Nephron (organoid): ENCODE data around the gene DIP2A.

Experiments
- H3K27ac Mint-ChIP-seq, 3 experiments: 2 replicates each; pipeline ENCODE4 v1.8.0; 2020; ENCODE audit warnings: mixed read lengths in 3 of 3, mild to moderate bottlenecking in 2 of 3, moderate library complexity in 1 of 3
- H3K27me3 Mint-ChIP-seq: 2 replicates; pipeline ENCODE4 v1.8.0; 2021; ENCODE audit warnings: low read depth, mild to moderate bottlenecking, moderate library complexity, mixed read lengths
- H3K36me3 Mint-ChIP-seq: 2 replicates; pipeline ENCODE4 v1.8.0; 2020; ENCODE audit warnings: low read depth, mixed read lengths
- H3K4me1 Mint-ChIP-seq: 2 replicates; pipeline ENCODE4 v1.8.0; 2020; ENCODE audit warnings: mixed read lengths
- H3K4me3 Mint-ChIP-seq, 3 experiments: 2 replicates each; pipeline ENCODE4 v1.8.0; 2020; ENCODE audit warnings: mild to moderate bottlenecking in 3 of 3, mixed read lengths in 3 of 3, moderate library complexity in 2 of 3
- H3K9me3 Mint-ChIP-seq: 2 replicates; pipeline ENCODE4 v1.8.0; 2020; ENCODE audit warnings: mixed read lengths
- TF ChIP-seq, protein P1 (sequence below), 3 experiments: fragments of 200-600 bp; sonication (generic); IDR thresholded peaks; one replicate each; pipeline ENCODE4 v1.5.0; 2021; ENCODE audit warnings: antibody characterized with exemption in 3 of 3; ENCODE audit not compliant: unreplicated experiment in 3 of 3

Gene DIP2A

DNA sequence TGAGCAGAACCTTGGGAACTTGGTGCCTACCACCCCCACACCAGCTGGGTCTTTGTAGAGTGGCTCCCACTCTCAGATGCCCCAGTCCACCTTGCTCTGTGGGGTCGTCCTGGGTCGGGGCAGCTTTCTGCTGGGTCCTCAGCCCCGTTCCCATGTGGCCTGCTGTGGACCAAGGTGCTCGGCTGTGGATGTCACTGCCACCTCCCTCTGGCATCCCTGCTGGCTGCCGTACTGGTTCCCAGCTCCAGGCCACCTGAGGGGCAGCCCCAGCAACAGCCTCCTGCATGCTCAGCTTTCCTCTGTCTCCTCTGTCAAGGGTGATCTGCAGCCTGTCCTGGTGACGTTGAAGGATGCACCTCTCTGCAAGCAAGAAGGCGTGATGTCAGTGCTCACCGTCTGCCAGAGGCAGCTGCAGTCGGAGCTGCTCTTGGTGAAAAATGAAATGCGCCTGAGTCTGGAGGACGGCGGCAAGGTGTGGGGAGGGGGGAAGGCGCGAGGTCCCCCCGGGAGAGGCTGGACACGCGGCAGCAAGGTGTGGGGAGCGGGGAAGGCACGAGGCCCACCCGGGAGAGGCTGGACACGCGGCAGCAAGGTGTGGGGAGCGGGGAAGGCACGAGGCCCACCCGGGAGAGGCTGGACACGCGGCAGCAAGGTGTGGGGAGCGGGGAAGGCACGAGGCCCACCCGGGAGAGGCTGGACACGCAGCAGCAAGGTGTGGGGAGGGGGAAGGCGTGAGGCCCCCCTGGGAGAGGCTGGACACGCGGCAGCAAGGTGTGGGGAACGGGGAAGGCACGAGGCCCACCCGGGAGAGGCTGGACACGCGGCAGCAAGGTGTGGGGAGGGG lies 45.9 kb upstream of the DIP2A start:
- no peaks in the 10 kb centered on the region for H3K9me3 Mint-ChIP-seq
- no peak overlapping the region for H3K27ac Mint-ChIP-seq
- H3K4me3 Mint-ChIP-seq, result no peak overlapping the region
- peaks cover 28% of the 10 kb centered on the region for H3K36me3 Mint-ChIP-seq
- TF ChIP-seq, protein P1, sequence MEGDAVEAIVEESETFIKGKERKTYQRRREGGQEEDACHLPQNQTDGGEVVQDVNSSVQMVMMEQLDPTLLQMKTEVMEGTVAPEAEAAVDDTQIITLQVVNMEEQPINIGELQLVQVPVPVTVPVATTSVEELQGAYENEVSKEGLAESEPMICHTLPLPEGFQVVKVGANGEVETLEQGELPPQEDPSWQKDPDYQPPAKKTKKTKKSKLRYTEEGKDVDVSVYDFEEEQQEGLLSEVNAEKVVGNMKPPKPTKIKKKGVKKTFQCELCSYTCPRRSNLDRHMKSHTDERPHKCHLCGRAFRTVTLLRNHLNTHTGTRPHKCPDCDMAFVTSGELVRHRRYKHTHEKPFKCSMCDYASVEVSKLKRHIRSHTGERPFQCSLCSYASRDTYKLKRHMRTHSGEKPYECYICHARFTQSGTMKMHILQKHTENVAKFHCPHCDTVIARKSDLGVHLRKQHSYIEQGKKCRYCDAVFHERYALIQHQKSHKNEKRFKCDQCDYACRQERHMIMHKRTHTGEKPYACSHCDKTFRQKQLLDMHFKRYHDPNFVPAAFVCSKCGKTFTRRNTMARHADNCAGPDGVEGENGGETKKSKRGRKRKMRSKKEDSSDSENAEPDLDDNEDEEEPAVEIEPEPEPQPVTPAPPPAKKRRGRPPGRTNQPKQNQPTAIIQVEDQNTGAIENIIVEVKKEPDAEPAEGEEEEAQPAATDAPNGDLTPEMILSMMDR (IDR thresholded peaks at IDR 0.05; ENCODE audit: unreplicated experiment in 3 of 3), result no peak
- H3K27me3 Mint-ChIP-seq, result no peaks in the 10 kb centered on the region
- peaks cover 7% of the 10 kb centered on the region for H3K4me1 Mint-ChIP-seq

DNA sequence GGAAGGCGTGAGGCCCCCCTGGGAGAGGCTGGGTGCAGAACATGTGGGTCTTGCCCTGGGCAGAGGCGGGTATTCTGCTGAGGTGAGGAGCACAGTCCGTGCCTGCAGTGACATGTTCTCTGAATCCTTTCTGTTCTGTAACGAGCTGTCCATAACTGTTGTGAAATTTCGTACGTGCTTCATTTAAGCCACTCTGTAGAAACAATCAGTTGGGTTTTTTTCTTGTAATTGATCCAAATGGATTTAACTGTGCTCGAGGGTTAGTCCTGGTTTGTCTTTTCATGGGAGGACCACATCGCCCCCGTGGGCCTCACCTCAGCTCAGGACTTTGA lies 45.4 kb upstream of the DIP2A start:
- Mint-ChIP-seq H3K27ac (no peak overlapping the region), H3K27me3 (no peaks in the 10 kb centered on the region), H3K36me3 (peaks cover 28% of the 10 kb centered on the region), H3K4me3 (no peak overlapping the region), H3K4me1 (peaks cover 7% of the 10 kb centered on the region), H3K9me3 (no peaks in the 10 kb centered on the region)
- TF ChIP-seq, protein P1 (IDR thresholded peaks at IDR 0.05; ENCODE audit: unreplicated experiment in 3 of 3), result no peak

DNA sequence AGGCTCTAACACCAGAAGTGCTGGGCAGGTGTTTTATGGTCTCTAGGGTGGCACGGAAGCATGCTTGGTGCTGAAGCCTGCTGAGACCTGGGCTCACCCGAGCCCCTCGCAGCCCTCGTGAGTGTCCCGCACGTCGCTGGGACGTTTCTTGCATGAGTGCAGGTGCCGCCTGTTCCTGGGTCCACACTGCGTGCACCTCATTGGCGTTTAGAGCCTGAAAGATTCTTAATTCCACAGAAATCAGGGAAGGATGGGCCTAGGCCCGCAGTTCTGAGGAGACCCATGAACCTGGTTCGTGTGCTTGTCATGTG lies 43.8 kb upstream of the DIP2A start:
- Mint-ChIP-seq H3K36me3 (peaks cover 33% of the 10 kb centered on the region), H3K4me1 (peaks cover 7% of the 10 kb centered on the region), H3K4me3 (no peak overlapping the region), H3K27ac (peak overlapping the region in 1 of 3 experiments; percentile 26), H3K9me3 (no peaks in the 10 kb centered on the region), H3K27me3 (no peaks in the 10 kb centered on the region)
- TF ChIP-seq, protein P1 (IDR thresholded peaks at IDR 0.05; ENCODE audit: unreplicated experiment in 3 of 3), result no peak

DNA sequence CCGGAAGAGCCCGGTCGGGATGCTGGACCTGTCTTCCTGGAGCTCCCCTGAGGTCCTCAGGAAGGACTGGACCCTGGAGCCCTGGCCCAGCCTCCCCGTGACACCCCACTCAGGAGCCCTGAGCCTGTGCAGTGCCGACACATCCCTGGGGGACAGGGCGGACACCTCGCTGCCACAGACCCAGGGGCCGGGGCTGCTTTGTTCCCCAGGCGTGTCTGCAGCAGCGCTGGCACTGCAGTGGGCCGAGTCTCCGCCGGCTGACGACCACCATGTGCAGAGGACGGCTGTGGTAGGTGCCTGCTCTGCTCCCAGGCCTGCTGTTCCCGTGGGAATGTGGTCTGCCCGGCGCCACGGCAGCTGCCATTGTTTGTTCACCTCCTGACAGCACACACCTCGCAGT lies 42.1 kb upstream of the DIP2A start:
- no peak overlapping the region for H3K4me3 Mint-ChIP-seq
- no peak overlapping the region for H3K27ac Mint-ChIP-seq
- TF ChIP-seq, protein P1 (IDR thresholded peaks at IDR 0.05; ENCODE audit: unreplicated experiment in 3 of 3), result no peak
- H3K36me3 Mint-ChIP-seq, result peaks cover 31% of the 10 kb centered on the region
- H3K9me3 Mint-ChIP-seq, result no peaks in the 10 kb centered on the region
- H3K27me3 Mint-ChIP-seq, result no peaks in the 10 kb centered on the region
- H3K4me1 Mint-ChIP-seq, result peaks cover 7% of the 10 kb centered on the region

DNA sequence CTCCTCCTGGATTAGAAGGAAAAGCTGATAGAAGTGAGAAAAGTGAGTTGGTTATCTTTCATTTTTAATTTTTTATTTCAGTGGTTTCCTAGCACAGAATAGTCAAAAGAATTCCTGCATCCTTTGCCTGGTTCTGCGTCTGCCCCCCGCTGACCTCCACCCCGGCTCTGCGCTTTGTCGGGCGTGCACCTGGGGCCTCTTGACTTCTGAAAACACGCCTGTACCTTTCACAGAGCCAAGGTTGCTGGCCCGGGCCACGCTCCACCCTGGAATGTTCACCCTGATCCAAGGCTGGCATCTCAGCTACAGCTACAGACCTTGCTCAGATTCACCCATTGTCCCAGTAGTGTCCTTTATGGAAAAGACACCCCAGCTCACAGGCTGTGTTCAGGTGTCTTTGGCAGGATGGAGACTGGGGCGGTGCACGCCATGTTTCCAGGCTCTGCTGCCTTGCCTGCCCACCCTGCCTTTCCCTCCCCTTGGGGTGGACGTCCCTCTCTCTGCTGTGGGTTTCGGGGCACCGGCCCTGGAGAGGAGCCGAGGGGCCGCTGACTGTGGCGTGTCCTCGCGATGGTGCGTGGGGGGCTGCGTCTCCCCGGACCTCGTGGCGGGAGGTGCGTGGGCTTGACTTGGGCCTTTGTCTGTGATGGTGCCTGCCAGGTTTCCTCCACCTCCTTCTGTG lies 40.3 kb upstream of the DIP2A start:
- TF ChIP-seq, protein P1 (IDR thresholded peaks at IDR 0.05; ENCODE audit: unreplicated experiment in 3 of 3), result no peak
- H3K4me1 Mint-ChIP-seq, result peaks cover 7% of the 10 kb centered on the region
- H3K9me3 Mint-ChIP-seq, result no peaks in the 10 kb centered on the region
- no peak overlapping the region for H3K27ac Mint-ChIP-seq
- no peak overlapping the region for H3K4me3 Mint-ChIP-seq
- H3K27me3 Mint-ChIP-seq, result no peaks in the 10 kb centered on the region
- peaks cover 35% of the 10 kb centered on the region for H3K36me3 Mint-ChIP-seq
